Measurements from ENCODE around the gene PATJ.
"Not testable (repeated sequence)": the region's sequence is repeated elsewhere in the genome, so short reads cannot be mapped to it uniquely, and the experiment has no call there.

PATJ gene

DNA sequence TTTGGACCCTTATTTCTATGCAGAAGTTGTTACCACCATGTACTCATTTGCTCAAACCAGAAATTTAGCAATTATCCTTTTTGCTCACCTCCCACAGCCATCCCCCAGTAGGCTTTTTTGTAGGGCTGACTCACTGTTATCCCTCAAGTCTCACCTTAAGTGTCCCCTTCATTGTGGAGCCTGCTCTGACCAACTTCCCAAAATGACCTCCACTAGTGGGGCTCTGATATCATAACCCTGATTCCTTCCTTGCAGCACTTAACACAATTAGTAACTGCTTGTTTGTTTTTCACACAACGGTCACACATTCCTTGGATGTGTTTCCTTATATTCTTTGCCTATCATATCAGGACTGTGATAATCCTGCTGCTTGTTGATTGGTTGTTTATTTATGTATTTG lies 76.7 kb downstream of the PATJ start:
- DNase-seq (ENCODE audit: low read depth) = no peak

DNA sequence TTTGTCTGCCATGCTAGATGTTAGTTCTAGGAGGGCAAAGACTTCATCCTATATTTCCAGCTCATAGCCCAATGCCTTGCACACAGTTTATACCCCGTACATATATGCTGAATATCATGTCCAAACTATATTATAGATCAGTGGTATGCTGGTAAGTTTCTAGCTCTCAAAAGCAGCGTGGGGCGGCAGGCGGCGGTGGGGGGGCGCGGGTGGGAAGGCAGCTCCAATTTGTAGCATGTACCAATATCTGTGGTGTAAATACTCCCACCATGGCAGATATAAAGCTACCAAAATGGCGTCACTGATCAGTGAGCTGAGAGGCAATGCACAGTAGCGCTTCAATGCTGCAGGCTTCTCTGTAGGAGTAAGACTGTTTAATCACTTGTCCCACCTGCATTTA lies 77.1 kb downstream of the PATJ start:
- DNase-seq (ENCODE audit: low read depth) = no peak

DNA sequence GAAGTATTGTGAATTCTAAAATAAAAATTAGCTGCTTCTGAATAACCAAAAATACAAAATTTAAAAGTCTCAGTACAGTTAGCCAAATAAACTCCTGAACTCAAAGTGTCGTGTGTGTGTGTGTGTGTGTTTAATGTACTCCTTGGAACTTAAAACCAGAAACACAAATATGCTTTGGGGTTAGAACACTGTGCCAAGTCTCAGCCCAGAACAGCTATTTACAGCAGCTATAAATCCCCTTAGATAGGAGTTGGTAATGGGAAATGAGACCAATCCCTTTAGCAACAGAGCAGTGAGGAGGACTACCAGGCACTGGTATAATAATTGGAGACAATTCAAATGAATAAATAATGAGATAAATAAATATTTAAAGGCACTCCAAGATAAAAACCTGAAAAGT lies 83.1 kb downstream of the PATJ start:
- DNase-seq (ENCODE audit: low read depth) = no peak

DNA sequence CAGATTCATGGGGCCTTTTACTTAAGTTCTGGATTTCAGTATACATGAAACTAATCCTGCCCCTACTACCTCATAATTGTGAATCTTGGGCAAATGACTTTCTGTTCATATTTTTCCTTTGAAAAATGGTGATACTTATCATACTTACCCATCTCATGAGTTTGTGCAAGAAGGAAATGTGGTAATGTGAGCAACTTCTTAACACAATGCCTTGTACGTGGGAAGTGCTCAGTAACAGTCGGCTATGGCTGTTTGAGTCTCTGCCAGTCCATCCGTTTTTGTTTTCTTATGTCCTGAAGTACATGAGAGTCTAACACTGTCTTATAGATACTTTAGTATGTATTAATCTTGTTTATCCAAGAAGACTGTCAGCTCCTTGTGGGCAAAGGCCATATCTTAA lies 86.5 kb downstream of the PATJ start:
- no peak for DNase-seq (ENCODE audit: low read depth)

DNA sequence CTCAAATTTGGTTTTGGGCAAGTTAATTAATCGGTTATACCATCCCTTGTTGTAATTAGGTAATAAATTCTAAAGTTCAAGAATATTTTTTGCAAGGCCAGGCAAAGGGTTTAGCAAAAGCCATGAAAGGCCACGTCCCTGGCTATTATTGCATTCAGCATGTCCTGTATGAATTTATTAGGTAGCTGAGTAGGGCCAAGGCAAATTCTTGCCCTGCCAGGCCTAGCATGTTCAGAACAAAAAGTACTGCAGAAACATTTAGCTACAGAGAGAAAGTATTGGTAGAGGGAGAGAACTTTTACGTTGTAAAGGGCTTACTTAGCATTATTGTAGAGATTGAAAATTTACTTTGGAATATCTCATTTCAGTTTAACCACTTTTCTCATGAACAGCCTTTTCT lies 94.4 kb downstream of the PATJ start:
- no peak for DNase-seq (ENCODE audit: low read depth)

DNA sequence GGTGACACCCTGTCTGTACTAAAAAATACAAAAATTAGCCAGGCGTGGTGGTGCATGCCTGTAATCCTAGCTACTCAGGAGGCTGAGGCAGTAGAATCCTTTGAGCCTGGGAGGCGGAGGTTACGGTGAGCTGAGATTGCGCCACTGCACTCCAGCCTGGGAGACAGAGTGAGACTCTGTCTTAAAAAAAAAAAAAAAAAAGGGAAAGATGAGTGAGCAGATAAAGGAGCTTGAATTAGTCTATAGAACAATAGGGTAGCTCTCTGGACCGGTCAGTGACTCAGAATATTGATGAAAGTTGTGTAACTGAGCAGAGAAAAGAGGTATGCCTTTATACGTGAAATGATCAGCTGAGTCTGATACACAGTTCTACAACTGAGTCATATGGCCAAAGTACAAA lies 95.3 kb downstream of the PATJ start:
- DNase-seq (ENCODE audit: low read depth) = not testable (repeated sequence)

DNA sequence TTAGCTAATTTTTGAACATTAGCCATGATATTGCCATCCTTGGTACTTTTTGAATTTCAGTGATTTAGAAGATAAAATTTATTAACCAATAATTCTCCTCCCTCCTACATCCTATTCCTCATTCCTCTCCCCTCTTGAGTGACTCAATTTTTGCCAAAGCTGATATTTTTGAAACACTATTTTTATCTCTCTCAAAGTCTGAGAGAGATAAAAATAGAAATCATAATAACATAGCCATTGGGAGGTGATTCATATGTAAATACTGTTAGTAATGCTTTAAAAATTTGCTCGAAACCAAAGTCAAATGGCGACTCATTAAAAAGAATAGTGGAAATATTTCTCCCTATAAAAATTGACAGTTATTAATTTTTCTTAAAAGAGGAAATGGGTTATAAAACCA lies 97.4 kb downstream of the PATJ start:
- no peak for DNase-seq (ENCODE audit: low read depth)

DNA sequence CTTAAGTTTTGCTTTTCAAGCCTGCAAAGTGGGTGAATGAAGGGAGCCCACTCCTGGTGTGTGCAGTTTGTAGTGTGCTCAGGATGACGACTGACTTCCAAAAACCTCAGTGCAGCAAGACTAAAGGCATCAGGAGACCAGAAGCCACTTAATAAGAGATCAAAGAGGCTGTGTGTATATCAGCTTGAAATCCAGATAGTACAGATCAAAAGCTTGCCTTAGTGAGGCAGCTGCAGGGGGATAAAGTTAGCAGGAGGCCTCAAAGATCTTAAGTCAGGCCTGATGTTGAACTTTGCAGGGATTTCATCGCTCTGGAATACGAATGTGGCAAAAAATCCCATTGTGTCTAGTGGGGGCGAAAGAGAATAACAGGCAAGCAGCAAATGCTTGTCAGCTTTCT lies 99.8 kb downstream of the PATJ start:
- no peak for DNase-seq (ENCODE audit: low read depth)

DNA sequence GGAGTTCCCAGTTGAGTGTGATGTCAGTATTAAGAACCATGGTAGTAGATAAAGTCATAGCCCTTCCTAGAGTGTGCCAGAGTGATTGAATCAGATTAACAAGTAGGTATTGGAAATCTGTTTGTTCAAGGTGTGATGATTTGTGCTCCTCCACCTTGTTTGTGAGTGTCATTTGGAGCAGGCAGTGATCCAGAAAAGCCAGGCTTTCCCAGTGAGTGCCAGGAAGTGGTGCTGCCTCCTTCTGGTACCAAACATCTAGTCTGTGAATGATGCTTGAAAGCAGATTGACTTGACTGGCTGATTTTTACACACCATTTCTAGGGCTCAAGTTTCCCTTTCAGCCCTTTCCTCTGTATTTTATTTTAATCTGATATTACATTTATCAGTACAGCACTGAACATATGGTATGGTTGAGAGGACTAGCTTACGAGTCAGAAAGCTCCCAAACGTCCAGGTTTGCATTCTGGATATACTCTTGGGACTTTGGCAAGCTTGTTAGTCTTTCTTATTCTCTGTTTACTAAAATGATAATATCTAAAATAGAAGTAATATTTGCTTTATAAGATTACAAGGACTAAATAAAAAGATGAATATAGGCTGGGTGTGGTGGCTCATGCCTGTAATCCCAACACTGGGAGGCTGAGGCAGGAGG lies 100.7 kb downstream of the PATJ start:
- DNase-seq (ENCODE audit: low read depth) = no peak

DNA sequence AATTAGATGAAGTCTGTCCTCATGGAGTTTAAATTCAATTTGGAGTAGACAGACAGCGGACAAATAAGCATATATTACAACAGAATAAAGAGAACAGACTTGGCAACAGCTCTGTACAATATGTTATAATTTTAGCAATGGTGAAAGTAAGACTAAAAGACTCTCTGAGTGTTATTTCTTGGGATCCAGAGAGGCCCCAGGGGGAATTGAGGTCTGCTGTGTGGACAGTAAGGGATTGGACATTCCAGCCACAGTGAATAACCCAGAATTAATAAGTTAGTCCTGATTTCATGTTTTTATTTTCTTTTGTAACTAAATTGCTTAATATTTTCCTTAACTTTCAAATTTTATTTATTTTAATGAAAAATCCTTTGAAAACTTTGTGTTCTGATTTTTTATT lies 101.7 kb downstream of the PATJ start:
- DNase-seq (ENCODE audit: low read depth) = no peak

DNA sequence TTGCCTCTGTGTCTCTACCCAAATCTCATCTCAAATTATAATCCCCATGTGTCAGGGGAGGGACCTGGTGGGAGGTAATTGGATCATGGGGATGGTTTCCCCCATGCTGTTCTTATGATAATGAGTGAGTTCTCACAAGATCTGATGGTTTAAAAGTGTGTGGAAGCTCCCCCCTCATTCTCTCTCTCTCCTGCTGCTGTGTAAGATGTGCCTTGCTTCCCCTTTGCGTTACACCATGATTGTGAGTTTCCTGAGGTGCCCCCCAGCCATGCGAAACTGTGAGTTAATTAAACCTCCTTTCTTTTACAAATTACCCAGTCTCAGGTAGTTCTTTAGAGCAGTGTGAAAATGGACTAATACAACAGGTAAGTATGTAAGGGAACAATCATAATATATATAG lies 102.4 kb downstream of the PATJ start:
- DNase-seq (ENCODE audit: low read depth) = not testable (repeated sequence)

DNA sequence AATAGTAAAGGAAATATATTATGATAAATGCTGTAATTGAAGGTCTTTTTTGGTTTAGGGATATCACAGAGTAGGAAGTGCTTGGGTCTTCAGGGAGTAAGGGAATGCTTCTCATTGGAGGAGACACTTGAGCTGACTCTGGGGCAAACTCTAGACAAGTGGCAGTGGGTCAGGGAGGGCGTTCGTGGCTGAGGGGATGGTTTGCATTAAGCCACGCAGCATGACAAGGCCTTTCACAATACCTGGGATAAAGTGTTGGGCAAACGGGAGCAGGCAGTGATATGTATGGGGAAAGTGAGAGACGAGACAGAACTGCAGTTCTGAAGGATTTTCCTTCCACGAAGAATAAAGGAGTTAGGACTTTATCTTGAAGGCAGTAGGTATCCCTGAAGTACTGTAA lies 109.0 kb downstream of the PATJ start:
- no peak for DNase-seq (ENCODE audit: low read depth)

DNA sequence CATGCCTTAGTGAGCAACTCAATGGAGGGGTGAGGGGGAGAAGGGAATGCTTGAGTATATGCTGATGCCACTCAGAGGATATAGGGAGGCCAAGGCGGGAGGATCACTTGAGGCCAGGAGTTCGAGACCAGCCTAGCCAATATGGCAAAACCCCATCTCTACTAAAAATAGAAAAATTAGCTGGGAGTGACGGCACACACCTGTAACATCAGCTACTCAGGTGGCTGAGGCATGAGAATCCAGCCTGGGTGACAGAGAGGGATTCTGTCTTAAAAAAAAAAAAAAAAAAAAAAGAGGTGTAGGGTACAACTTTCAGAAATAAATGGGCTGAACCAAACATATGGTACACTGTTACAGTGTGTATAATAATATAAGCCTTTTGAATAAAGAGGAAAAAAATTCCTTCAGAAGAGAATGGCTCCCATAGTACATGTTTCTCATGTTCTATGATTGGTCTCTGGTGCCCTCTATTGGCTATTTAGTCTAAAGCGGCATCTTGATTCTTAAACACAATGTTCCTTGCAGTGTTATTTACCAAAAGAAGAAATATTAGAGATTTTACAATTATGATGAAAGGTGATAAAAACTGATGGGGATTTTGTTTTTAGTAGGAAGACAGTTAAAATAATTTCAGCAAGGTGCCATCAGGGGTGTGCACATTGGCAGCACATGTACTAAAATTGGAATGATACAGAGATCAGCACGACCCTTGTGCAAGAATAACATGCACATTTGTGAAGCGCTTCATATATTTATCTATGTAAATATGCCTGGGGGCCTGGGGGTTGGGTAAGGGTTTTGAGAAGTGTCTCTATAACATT lies 109.8 kb downstream of the PATJ start:
- DNase-seq (ENCODE audit: low read depth) = no peak

DNA sequence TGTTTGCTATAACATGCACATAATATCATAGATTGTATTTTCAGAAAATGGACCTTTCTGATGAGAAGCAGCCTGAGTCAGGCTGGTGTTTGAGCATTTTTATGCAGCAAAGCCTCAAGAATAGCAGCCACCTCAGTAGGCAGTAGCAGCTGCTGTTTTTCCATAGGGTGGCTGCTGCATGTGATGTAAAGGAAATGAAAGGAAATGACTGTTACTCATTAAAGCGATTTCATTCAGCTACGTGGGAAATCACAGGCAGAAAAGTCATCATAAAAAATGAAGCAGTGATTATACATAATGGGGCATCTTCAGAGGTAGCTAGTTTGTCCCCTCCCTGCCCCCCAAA lies 110.4 kb downstream of the PATJ start:
- DNase-seq (ENCODE audit: low read depth) = no peak

DNA sequence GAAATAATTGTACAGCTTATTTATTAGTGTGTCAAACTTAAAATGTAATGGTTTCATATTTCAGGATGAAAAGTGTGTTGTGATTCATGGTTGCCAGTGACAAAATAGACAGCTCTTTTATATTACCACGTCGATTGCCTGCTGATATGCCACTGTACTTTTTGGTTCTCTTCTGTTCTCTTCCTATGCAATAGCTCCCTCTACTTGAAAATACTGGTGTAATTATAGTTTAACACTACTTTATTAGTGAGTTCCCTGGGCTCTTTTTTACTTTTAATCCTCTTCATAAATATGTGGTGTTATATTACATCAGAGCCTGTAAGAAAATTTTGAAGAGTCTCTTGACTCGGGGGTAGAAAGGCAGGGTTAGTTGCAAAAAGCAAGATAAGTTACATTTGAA lies 111.3 kb downstream of the PATJ start:
- no peak for DNase-seq (ENCODE audit: low read depth)

DNA sequence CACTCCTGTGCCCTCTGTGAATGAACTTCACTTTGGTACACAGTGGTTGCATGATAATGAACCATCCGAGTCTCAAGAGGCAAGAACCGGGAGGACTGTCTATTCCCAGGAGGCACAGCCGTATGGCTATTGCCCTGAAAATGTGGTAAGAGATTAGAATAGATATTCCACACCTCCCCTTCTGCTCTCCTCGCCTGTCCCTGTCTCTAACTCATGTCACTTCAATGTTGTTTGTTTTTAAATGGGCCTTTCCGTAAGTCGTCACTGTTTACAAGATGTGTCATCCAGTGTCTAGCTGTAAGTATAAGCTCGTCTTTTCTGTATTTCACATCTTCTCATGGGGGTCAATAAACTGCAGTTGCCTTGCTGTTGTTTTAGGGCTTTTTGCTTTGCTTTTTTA lies 122.2 kb downstream of the PATJ start:
- DNase-seq (ENCODE audit: low read depth) = no peak

DNA sequence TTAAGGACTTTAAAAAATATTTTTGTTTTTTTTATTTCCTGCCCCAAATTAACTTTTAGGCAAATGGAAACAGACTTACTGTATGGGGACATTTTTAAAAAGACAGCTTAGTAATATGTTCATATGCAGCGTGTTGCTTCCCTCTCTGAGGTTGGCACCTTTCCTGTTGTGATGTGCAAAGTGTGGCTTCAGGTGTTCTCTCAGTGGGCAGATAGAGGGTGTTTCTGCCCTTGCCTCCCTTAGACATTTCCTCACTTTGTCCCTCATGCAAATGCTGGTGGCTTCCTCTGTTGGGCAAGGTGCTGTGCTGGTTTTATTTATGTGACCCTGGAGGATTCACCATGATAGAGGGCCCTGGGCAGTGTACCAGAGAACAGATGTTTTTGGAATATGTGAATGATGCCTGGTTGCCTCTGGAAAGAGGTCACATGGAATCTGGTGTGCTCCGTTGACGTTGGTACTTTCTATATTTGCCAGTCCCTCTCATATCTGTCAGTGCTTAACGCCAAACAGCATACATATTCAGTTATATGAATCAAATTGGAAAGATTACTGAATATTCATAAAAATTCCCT lies 123.5 kb downstream of the PATJ start:
- no peak for DNase-seq (ENCODE audit: low read depth)

DNA sequence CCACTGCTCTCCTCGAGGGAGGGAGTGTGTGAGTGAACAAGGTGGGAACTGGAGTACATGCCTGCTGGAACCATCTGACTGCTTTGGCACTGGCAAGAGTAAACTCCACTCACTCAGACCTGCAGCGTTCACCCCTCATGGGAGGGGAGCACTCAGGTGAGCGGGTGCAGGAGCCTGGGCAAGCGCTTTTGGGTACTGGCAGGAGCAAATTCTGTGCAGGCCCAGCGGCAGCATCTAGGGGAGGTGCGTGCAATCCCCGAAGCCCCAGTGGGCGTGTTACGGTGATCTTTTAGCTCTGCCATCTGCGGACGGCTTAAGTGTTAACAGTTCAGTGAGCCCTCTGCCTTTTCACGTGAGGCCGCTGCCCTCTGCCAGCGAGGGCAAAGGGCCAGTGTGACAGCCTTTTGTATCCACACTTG lies 127.4 kb downstream of the PATJ start:
- DNase-seq (ENCODE audit: low read depth) = no peak

DNA sequence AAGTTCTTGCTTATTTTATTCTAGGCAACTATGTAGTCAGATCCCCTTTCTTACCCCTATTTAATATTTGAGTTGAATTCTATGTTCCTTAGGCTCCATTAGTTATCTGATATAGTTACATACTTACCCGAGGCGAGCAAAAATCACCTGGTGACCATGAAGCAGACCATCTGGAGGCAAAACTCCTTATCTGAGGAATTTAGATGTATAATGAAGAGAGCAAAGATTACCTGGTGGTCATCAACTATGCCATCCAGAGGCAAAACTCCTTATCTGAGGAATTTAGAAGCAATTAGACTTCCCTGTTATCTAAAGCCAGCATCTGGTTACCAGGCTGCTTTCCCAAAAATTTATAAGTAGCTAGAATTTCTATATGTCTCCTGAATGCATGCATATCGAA lies 129.9 kb downstream of the PATJ start:
- DNase-seq (ENCODE audit: low read depth) = no peak

DNA sequence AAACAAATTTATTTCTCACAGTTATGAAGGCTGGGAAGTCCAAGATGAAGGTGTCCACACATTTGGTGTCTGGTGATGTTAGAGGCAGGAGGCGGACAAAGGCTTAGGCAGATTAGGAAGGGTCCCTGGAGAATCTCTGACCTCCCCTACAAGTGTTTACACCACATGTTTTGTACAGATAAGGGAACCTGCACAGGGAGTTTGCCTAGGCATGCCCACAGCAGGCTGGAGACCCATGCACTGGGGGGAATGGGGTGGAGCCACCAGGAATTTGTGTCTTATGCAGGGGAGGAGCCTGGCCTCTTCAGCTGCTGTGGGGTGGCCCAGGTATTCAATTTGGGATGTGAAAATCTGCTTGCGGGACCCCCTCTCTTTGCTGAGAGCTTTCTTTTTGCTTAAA lies 131.3 kb downstream of the PATJ start:
- DNase-seq (ENCODE audit: low read depth) = no peak

DNA sequence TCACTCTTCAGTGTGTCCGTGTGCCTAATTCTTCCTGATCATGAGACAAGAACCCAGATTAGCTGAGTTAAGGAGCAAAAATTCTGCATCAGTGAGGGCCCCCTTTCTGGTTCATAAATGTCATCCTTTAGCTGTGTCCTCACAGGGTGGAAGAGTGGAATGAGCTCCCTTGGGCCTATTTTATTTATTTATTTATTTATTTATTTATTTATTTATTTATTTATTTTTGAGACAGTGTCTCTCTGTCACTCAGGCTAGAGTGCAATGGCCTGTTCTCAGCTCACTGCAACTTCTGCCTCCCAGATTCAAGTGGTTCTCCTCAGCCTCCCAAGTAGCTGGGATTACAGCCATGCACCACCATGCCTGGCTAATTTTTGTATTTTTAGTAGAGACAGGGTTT lies 131.7 kb downstream of the PATJ start:
- no peak for DNase-seq (ENCODE audit: low read depth)

DNA sequence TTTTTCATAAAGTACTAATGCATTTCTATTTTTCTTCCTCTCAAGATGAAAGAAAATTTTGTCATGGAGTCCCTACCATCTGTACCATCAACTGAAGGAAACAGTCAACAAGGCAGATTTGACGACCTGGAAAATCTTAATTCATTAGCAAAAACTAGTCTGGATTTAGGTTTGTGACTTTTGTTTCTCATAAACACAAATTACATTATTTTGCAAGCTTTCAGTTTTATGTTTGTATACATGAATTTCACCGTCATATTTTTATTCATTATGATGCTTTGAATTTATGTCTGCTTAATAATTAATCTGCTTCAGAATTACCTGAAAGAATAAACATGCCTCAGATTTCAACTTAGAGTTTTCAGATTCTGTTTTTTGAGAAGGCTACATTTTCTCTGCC lies 132.9 kb downstream of the PATJ start:
- DNase-seq (ENCODE audit: low read depth) = no peak

DNA sequence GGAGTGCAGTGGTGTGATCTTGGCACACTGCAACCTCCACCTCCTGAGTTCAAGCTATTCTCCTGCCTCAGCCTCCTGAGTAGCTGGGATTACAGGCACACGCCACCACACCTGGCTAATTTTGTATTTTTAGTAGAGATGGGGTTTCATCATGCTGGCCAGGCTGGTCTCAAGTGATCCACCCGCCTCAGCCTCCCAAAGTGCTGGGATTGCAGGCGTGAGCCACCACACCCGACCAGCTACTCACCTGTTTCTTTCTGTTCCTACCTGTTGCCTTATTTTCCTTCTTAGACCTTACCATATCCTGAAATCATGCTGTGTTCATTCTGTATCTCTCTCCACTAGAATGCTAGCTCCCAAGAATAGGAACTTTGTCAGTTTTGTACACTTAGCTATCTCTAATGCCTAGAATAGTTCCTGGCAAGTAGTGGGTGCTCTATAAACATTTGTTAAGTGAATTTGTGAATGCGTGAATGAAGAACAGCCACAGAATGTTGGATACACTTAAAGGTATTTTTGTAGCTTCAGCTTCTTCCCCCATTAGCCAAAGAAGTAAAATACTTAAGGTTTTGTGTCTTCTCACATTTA lies 137.7 kb downstream of the PATJ start:
- not testable (repeated sequence) for DNase-seq (ENCODE audit: low read depth)
